GM18517 (cell line): ENCODE data around the gene GRAMD1B.
"Not testable (repeated sequence)": the region's sequence is repeated elsewhere in the genome, so short reads cannot be mapped to it uniquely, and the experiment has no call there.

Experiments used
- ATAC-seq: cut with Tn5 transposase; IDR thresholded peaks from one replicate; pipeline ENCODE4 v1.9.1; 2021; ENCODE audit warnings: mild to moderate bottlenecking, moderate library complexity; ENCODE audit not compliant: unreplicated experiment

GRAMD1B gene

GRCh38 chr11:123559523-123559955 is 129.5 kb downstream of the GRAMD1B start:
- ATAC-seq, result no peak

- no peak for ATAC-seq
These were observed 129.9 kb downstream of the GRAMD1B start for GRCh38 chr11:123560006-123560405.

- ATAC-seq, result no peak
These were observed 131.3 kb downstream of the GRAMD1B start for GRCh38 chr11:123561431-123561800.

GRCh38 chr11:123562158-123562557 is 132.1 kb downstream of the GRAMD1B start:
- no peak for ATAC-seq

- no peak for ATAC-seq
These were observed 132.8 kb downstream of the GRAMD1B start for GRCh38 chr11:123562829-123563228.

GRCh38 chr11:123564221-123564620 is 134.2 kb downstream of the GRAMD1B start:
- ATAC-seq, result no peak

GRCh38 chr11:123566852-123567251 is 136.8 kb downstream of the GRAMD1B start:
- ATAC-seq, result no peak

- no peak for ATAC-seq
These were observed 137.4 kb downstream of the GRAMD1B start for GRCh38 chr11:123567466-123567865.

GRCh38 chr11:123568367-123568870 is 138.3 kb downstream of the GRAMD1B start:
- no peak for ATAC-seq

GRCh38 chr11:123569393-123569792 is 139.3 kb downstream of the GRAMD1B start:
- no peak for ATAC-seq

GRCh38 chr11:123570939-123571580 is 141.0 kb downstream of the GRAMD1B start:
- ATAC-seq, result no peak

- ATAC-seq, result not testable (repeated sequence)
These were observed 142.7 kb downstream of the GRAMD1B start for GRCh38 chr11:123572791-123573190.

- ATAC-seq, result no peak
These were observed 143.2 kb downstream of the GRAMD1B start for GRCh38 chr11:123573286-123573685.

- ATAC-seq, result no peak
These were observed 145.4 kb downstream of the GRAMD1B start for GRCh38 chr11:123575441-123575840.

- no peak for ATAC-seq
These were observed 146.0 kb downstream of the GRAMD1B start for GRCh38 chr11:123576082-123576481.

GRCh38 chr11:123576501-123576900 is 146.4 kb downstream of the GRAMD1B start:
- ATAC-seq, result no peak

GRCh38 chr11:123577081-123577598 is 147.1 kb downstream of the GRAMD1B start:
- ATAC-seq, result peak; percentile 48

- ATAC-seq, result no peak
These were observed 148.9 kb downstream of the GRAMD1B start for GRCh38 chr11:123578778-123579481.

GRCh38 chr11:123579482-123579812 is 149.4 kb downstream of the GRAMD1B start:
- no peak for ATAC-seq

- ATAC-seq, result no peak
These were observed 150.1 kb downstream of the GRAMD1B start for GRCh38 chr11:123580137-123580536.

GRCh38 chr11:123580557-123581275 is 150.6 kb downstream of the GRAMD1B start:
- peak; percentile 72 for ATAC-seq
